AG09309 (cell line): ENCODE measurements around the gene HSD17B1.
A peak's percentile ranks its signal among the peaks of the same experiment; 100 is the strongest.

Experiments used
- DNase-seq: peaks from one replicate; pipeline ENCODE4 v3.0.0-alpha.2; 2010; ENCODE audit warnings: low read depth
- H3K4me3 ChIP-seq: 2 replicates; pipeline ENCODE4 v1.5.1; 2011; ENCODE audit warnings: mild to moderate bottlenecking, low read depth, low read length, moderate library complexity; ENCODE audit not compliant: control insufficient read depth
- CTCF ChIP-seq: IDR thresholded peaks from 2 replicates; pipeline ENCODE4 v1.5.1; 2011; ENCODE audit warnings: mild to moderate bottlenecking, low read depth, low read length, inconsistent platforms; ENCODE audit not compliant: insufficient read depth, control insufficient read depth; ENCODE audit errors: missing control alignments

Gene HSD17B1

GRCh38 chr17:42522798-42523278 lies 29.9 kb upstream of the HSD17B1 start:
- H3K4me3 ChIP-seq, result no peak overlapping the region
- DNase-seq, result no peak
- no peak for TF ChIP-seq CTCF

GRCh38 chr17:42525221-42525620 lies 27.5 kb upstream of the HSD17B1 start:
- no peak for TF ChIP-seq CTCF
- H3K4me3 ChIP-seq, result no peak overlapping the region
- no peak for DNase-seq

- H3K4me3 ChIP-seq, result no peak overlapping the region
- no peak for DNase-seq
- TF ChIP-seq CTCF, result no peak
Measured at GRCh38 chr17:42526031-42526444, 26.7 kb upstream of the HSD17B1 start.

GRCh38 chr17:42527932-42528331 lies 24.8 kb upstream of the HSD17B1 start:
- DNase-seq, result no peak
- no peak overlapping the region for H3K4me3 ChIP-seq
- TF ChIP-seq CTCF, result no peak

GRCh38 chr17:42529061-42529460 lies 23.7 kb upstream of the HSD17B1 start:
- TF ChIP-seq CTCF, result no peak
- no peak overlapping the region for H3K4me3 ChIP-seq
- DNase-seq, result no peak

GRCh38 chr17:42530952-42531454 lies 21.7 kb upstream of the HSD17B1 start:
- no peak for TF ChIP-seq CTCF
- no peak for DNase-seq
- no peak overlapping the region for H3K4me3 ChIP-seq

- TF ChIP-seq CTCF, result peak; percentile 30
- peak overlapping the region; percentile 44 for H3K4me3 ChIP-seq
- DNase-seq, result no peak
Measured at GRCh38 chr17:42531455-42532354, 21.0 kb upstream of the HSD17B1 start.
